ENCODE results near the gene ATAT1.

DNA sequence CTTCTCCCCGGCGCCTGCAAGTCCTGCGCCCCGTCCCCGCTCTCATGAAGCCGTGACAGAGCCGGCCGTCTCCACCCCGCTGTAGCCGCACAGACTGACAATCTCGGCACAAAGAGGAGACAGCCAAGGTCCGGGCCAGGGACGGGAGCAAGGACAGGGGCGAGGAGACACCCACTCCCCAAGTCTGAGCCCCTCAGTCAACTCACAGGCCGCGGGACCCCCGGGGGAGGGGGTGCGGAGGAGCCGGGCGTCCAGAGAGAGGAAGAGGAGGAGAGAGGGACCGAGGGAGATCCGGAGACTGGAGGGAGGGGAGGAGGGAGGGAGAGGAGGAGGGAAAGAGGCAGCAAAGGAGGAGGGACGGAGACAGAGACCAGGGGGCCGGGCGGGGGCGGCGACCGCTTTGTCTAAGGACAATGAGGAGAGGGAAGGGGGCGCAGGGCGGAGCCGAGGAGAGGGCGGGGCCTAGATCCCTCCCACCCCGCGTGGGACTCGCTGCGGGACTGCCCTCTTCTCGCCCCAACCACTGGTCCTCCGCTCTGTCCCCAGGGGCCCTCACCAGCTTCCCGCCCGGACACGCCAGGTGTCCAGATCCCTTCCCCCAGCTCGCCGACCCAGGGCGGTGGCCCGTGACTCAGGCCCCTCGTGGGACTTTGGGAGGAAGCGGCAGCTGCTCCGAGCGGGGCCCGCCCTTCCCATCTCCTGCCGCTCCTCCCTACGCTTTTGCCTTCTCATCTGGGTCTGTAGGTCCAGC is 60.4 kb downstream of the ATAT1 start:
- TF ChIP-seq, protein P1, sequence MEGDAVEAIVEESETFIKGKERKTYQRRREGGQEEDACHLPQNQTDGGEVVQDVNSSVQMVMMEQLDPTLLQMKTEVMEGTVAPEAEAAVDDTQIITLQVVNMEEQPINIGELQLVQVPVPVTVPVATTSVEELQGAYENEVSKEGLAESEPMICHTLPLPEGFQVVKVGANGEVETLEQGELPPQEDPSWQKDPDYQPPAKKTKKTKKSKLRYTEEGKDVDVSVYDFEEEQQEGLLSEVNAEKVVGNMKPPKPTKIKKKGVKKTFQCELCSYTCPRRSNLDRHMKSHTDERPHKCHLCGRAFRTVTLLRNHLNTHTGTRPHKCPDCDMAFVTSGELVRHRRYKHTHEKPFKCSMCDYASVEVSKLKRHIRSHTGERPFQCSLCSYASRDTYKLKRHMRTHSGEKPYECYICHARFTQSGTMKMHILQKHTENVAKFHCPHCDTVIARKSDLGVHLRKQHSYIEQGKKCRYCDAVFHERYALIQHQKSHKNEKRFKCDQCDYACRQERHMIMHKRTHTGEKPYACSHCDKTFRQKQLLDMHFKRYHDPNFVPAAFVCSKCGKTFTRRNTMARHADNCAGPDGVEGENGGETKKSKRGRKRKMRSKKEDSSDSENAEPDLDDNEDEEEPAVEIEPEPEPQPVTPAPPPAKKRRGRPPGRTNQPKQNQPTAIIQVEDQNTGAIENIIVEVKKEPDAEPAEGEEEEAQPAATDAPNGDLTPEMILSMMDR (IDR thresholded peaks at IDR 0.05; ENCODE audit: insufficient read depth, low read length, poor library complexity, severe bottlenecking), result no peak
- no peak for TF ChIP-seq EZH2phosphoT487 (conservative IDR thresholded peaks at IDR 0.05; ENCODE audit: low read length)

All from SU-DHL-6 (cell line).